IMR-90 (cell line): ENCODE measurements around the gene ANP32A. TPM values are rescaled to one million over a fixed set of nuclear protein-coding genes. Genes with fewer than 3 reads are reported as not detected.

Experiments used
- ATAC-seq: fragments of 200-7000 bp; cut with Tn5 transposase; 2 replicates; pipeline ENCODE4 v1.9.1; 2020; ENCODE audit warnings: low read depth, mild to moderate bottlenecking, moderate library complexity
- BruUV-seq: library from RNA; stranded (reverse); fragments of 400-500 nt; replicated peaks from 2 replicates; lab custom pipeline; 2021; lab: Mats Ljungman, UMichigan
- CTCF ChIA-PET: fragments of 300-600 bp; formaldehyde crosslinking; extraction: SDS; loops from one replicate; lab custom pipeline; 2021; ENCODE audit warnings: antibody characterized with exemption; lab: Yijun Ruan, JAX
- POLR2A ChIA-PET: fragments of 300-600 bp; sonication (Branson Sonifier 250); formaldehyde crosslinking; loops from one replicate; lab custom pipeline; 2022; ENCODE audit warnings: antibody characterized with exemption; ENCODE audit not compliant: unreplicated experiment; lab: Charles Lee
- DNase-seq: peaks from one replicate; pipeline ENCODE4 v3.0.0; 2013
- H2AFZ ChIP-seq: replicated peaks from 2 replicates; pipeline ENCODE3; 2013; ENCODE audit warnings: low read length, mild to moderate bottlenecking; ENCODE audit not compliant: poor library complexity
- H2AK5ac ChIP-seq: 2 replicates; pipeline ENCODE4 v1.6.1; 2013; ENCODE audit warnings: low read depth, low read length, inconsistent platforms
- H2AK9ac ChIP-seq: replicated peaks from 2 replicates; pipeline ENCODE3; 2013; ENCODE audit warnings: mild to moderate bottlenecking, low read depth, low read length, moderate library complexity; ENCODE audit not compliant: poor library complexity
- H2BK120ac ChIP-seq: 2 replicates; pipeline ENCODE4 v1.6.1; 2013; ENCODE audit warnings: low read depth, low read length, inconsistent platforms
- H2BK15ac ChIP-seq: 3 replicates; pipeline ENCODE4 v1.6.1; 2013; ENCODE audit warnings: low read depth, low read length, inconsistent platforms
- H2BK20ac ChIP-seq: 2 replicates; pipeline ENCODE4 v1.6.1; 2013; ENCODE audit warnings: low read depth, mild to moderate bottlenecking, inconsistent platforms, low read length, moderate library complexity
- H2BK5ac ChIP-seq: 2 replicates; pipeline ENCODE4 v1.6.1; 2013; ENCODE audit warnings: mild to moderate bottlenecking, low read depth, low read length, inconsistent platforms; ENCODE audit not compliant: poor library complexity, severe bottlenecking
- H3K14ac ChIP-seq: replicated peaks from 2 replicates; pipeline ENCODE4 v1.6.1; 2013; ENCODE audit warnings: low read depth, low read length, inconsistent platforms
- H3K18ac ChIP-seq: 2 replicates; pipeline ENCODE4 v1.6.1; 2013; ENCODE audit warnings: low read depth, low read length, control low read depth
- H3K23ac ChIP-seq: 2 replicates; pipeline ENCODE4 v1.6.1; 2013; ENCODE audit warnings: low read depth, low read length, inconsistent platforms
- H3K27ac ChIP-seq: 2 replicates; pipeline ENCODE4 v1.5.1; 2013; ENCODE audit warnings: mild to moderate bottlenecking, control low read depth, low read length; ENCODE audit not compliant: insufficient read depth
- H3K27me3 ChIP-seq: 2 replicates; pipeline ENCODE4 v1.6.1; 2013; ENCODE audit warnings: low read length; ENCODE audit not compliant: control insufficient read depth, insufficient read depth
- H3K36me3 ChIP-seq: 2 replicates; pipeline ENCODE4 v1.6.1; 2013; ENCODE audit warnings: low read length, mixed read lengths; ENCODE audit not compliant: control insufficient read depth, insufficient read depth
- H3K4ac ChIP-seq: 2 replicates; pipeline ENCODE4 v1.6.1; 2013; ENCODE audit warnings: low read depth, low read length, inconsistent platforms
- H3K4me1 ChIP-seq: 2 replicates; pipeline ENCODE4 v1.6.1; 2013; ENCODE audit warnings: low read length, mixed read lengths; ENCODE audit not compliant: control insufficient read depth, insufficient read depth
- H3K4me2 ChIP-seq: 2 replicates; pipeline ENCODE4 v1.6.1; 2013; ENCODE audit warnings: low read depth, mild to moderate bottlenecking, control low read depth, low read length, moderate library complexity
- H3K4me3 ChIP-seq: 2 replicates; pipeline ENCODE4 v1.5.1; 2013; ENCODE audit warnings: low read depth, mild to moderate bottlenecking, control low read depth, low read length, moderate library complexity; ENCODE audit not compliant: insufficient read depth
- H3K56ac ChIP-seq: 2 replicates; pipeline ENCODE4 v1.6.1; 2013; ENCODE audit warnings: low read length, inconsistent platforms; ENCODE audit not compliant: insufficient read depth; ENCODE audit errors: extremely low read depth
- H3K79me1 ChIP-seq, 2 experiments: 2 replicates each; pipeline ENCODE4 v1.6.1; 2013; ENCODE audit warnings: low read length in 2 of 2, inconsistent platforms in 1 of 2, low read depth in 1 of 2
- H3K9ac ChIP-seq: 2 replicates; pipeline ENCODE4 v1.6.1; 2013; ENCODE audit warnings: low read depth, low read length, control low read depth
- H3K9me1 ChIP-seq: 2 replicates; pipeline ENCODE4 v1.6.1; 2013; ENCODE audit warnings: low read length, inconsistent platforms; ENCODE audit not compliant: insufficient read depth
- H3K9me3 ChIP-seq: 2 replicates; pipeline ENCODE4 v1.6.1; 2013; ENCODE audit warnings: low read length; ENCODE audit not compliant: control insufficient read depth, insufficient read depth
- H4K20me1 ChIP-seq: 2 replicates; pipeline ENCODE4 v1.6.1; 2013; ENCODE audit warnings: low read length, inconsistent platforms; ENCODE audit not compliant: insufficient read depth
- H4K5ac ChIP-seq: 2 replicates; pipeline ENCODE4 v1.6.1; 2013; ENCODE audit warnings: mild to moderate bottlenecking, low read depth, low read length, control low read depth
- H4K8ac ChIP-seq, 2 experiments: 2 replicates each; pipeline ENCODE4 v1.6.1; 2013; ENCODE audit warnings: low read depth in 2 of 2, low read length in 2 of 2, control low read depth in 1 of 2, inconsistent platforms in 1 of 2
- H4K91ac ChIP-seq: 2 replicates; pipeline ENCODE4 v1.6.1; 2013; ENCODE audit warnings: low read depth, low read length, inconsistent platforms; ENCODE audit not compliant: insufficient read depth
- CEBPB ChIP-seq: IDR thresholded peaks from 2 replicates; pipeline ENCODE4 v1.6.1; 2012; ENCODE audit warnings: low read depth, low read length, improper control_type of control experiment
- CHD1 ChIP-seq: IDR thresholded peaks from 2 replicates; pipeline ENCODE4 v1.6.1; 2012; ENCODE audit warnings: low read depth, low read length, improper control_type of control experiment
- CTCF ChIP-seq: conservative IDR thresholded peaks from 2 replicates; pipeline ENCODE4 v1.5.1; 2012; ENCODE audit warnings: mild to moderate bottlenecking, low read depth, low read length, improper control_type of control experiment
- MAZ ChIP-seq: IDR thresholded peaks from 2 replicates; pipeline ENCODE4 v1.6.1; 2012; ENCODE audit warnings: low read depth, mild to moderate bottlenecking, low read length, improper control_type of control experiment, moderate library complexity, borderline replicate concordance
- RCOR1 ChIP-seq: IDR thresholded peaks from 2 replicates; pipeline ENCODE4 v1.6.1; 2012; ENCODE audit warnings: mild to moderate bottlenecking, low read length, improper control_type of control experiment; ENCODE audit not compliant: insufficient replicate concordance
- WGBS, 2 experiments: methylation state at CpG; one replicate each; pipeline versions ENCODE4 v1.1.5 to v1.1.7; 2013; ENCODE audit warnings: missing lambda C conversion rate in 2 of 2; ENCODE audit not compliant: insufficient read length in 1 of 2; ENCODE audit errors: extremely low coverage in 2 of 2; 5-methylcytosine and 5-hydroxymethylcytosine counted together
- dilution Hi-C: fragments of 300-500 bp; cut with HindIII; formaldehyde crosslinking; loops from one replicate; pipeline ENCODE4 v1.14.3; 2018; ENCODE audit warnings: low sequenced_read_pairs; ENCODE audit not compliant: unreplicated experiment
- in situ Hi-C: fragments of 300-500 bp; cut with MboI; formaldehyde crosslinking; loops from 3 replicates; pipeline ENCODE4 v1.14.3; 2019; ENCODE audit warnings: low sequenced_read_pairs, inconsistent platforms, mixed read lengths
- intact Hi-C: fragments of 100-400 bp; cut with micrococcal nuclease; formaldehyde crosslinking; loops from 2 replicates; pipeline ENCODE4 v1.10.0; 2022
- polyA plus RNA-seq, 3 experiments: library from polyadenylated mRNA; depleted of rRNA; stranded (reverse); fragments of >200 nt; gene quantifications; 2 replicates each; pipeline ENCODE4 v1.2.3, GENCODE V29; 2012; ENCODE audit warnings: low replicate concordance in 1 of 3
- total RNA-seq: library from RNA; depleted of rRNA; stranded (reverse); fragments of >200 nt; gene quantifications from 2 replicates; pipeline ENCODE4 v1.2.3, GENCODE V29; 2012

Gene ANP32A
- total and polyA plus RNA-seq, 2 of the 4 experiments (the other 2 are of a cell fraction), result 62.4 to 72.8 TPM

GRCh38 chr15:68851971-68852370 is 31.3 kb upstream of the ANP32A start:
- no peak overlapping the region for H2AK9ac ChIP-seq
- H2BK15ac ChIP-seq, result no peak overlapping the region
- no peak for TF ChIP-seq CHD1
- TF ChIP-seq MAZ, result no peak
- no peak for TF ChIP-seq CEBPB
- TF ChIP-seq RCOR1, result no peak
- TF ChIP-seq CTCF, result no peak
- H2BK20ac ChIP-seq, result no peak overlapping the region
- peaks cover 36% of the 10 kb centered on the region for H3K27me3 ChIP-seq
- POLR2A ChIA-PET, result no interaction called here
- dilution Hi-C loops, result no loop called here
- BruUV-seq, result no TSS peak
- no peaks in the 10 kb centered on the region for H4K20me1 ChIP-seq
- no peak overlapping the region for H2AFZ ChIP-seq
- no peak overlapping the region for H3K18ac ChIP-seq
- no peak overlapping the region for H2BK5ac ChIP-seq
- no peak overlapping the region for H4K5ac ChIP-seq
- no peak overlapping the region for H3K56ac ChIP-seq
- H3K4me1 ChIP-seq, result no peaks in the 10 kb centered on the region
- no peak overlapping the region for H3K23ac ChIP-seq
- ATAC-seq, result no peak
- peaks cover 3% of the 10 kb centered on the region; the same call in 1 of the 2 replicates for H3K9me3 ChIP-seq
- no peaks in the 10 kb centered on the region for H3K79me1 ChIP-seq
- H3K27ac ChIP-seq, result no peak overlapping the region
- H4K8ac ChIP-seq, result no peak overlapping the region
- CTCF ChIA-PET, result no interaction called here
- in situ Hi-C loops, result no loop called here
- WGBS, 2 experiments, result 50% methylated on average over 2 of the region's 2 CpGs; no CpG with 5 or more reads in 1 of the 2 experiments
- intact Hi-C loops, result no loop called here
- no peak overlapping the region for H3K9ac ChIP-seq
- no peaks in the 10 kb centered on the region for H3K36me3 ChIP-seq
- no peak for DNase-seq
- H3K14ac ChIP-seq, result no peak overlapping the region
- H3K4me2 ChIP-seq, result no peak overlapping the region
- H3K4me3 ChIP-seq, result no peak overlapping the region
- no peak overlapping the region for H2BK120ac ChIP-seq
- H3K4ac ChIP-seq, result no peak overlapping the region
- no peak overlapping the region for H4K91ac ChIP-seq
- H3K9me1 ChIP-seq, result no peaks in the 10 kb centered on the region
- H2AK5ac ChIP-seq, result no peak overlapping the region
